HL-60 (cell line): ENCODE results near the gene NALCN.

Experiments
- DNase-seq, 2 experiments: peaks; one replicate each; pipeline ENCODE4 v3.0.0-alpha.2; 2010 to 2020; ENCODE audit warnings: low read depth in 1 of 2, low spot score in 1 of 2
- H3K27ac ChIP-seq: fragments of 250-450 bp; sonication (Bioruptor Pico); replicated peaks from 2 replicates; pipeline ENCODE4 v1.5.1; 2020; ENCODE audit warnings: mild to moderate bottlenecking, moderate library complexity
- H3K27me3 ChIP-seq: fragments of 250-450 bp; sonication (Bioruptor Pico); 2 replicates; pipeline ENCODE4 v1.5.1; 2021; ENCODE audit warnings: mild to moderate bottlenecking, moderate library complexity; ENCODE audit not compliant: insufficient read depth, poor library complexity, severe bottlenecking
- H3K4me3 ChIP-seq: replicated peaks from 2 replicates; pipeline ENCODE4 v1.5.1; 2011; ENCODE audit warnings: mild to moderate bottlenecking, control low read depth, low read length; ENCODE audit not compliant: insufficient read depth
- GABPA ChIP-seq: IDR thresholded peaks from 2 replicates; pipeline ENCODE4 v1.6.1; 2012; ENCODE audit warnings: low read depth
- POLR2AphosphoS5 ChIP-seq: IDR thresholded peaks from 2 replicates; pipeline ENCODE4 v1.6.1; 2012; ENCODE audit warnings: low read depth
- REST ChIP-seq: IDR thresholded peaks from 2 replicates; pipeline ENCODE4 v1.6.1; 2012; ENCODE audit warnings: low read depth; ENCODE audit not compliant: insufficient replicate concordance
- SPI1 ChIP-seq: IDR thresholded peaks from 2 replicates; pipeline ENCODE4 v1.6.1; 2012; ENCODE audit warnings: low read depth, mild to moderate bottlenecking, borderline replicate concordance
- TF ChIP-seq, protein P1 (sequence below): IDR thresholded peaks from one replicate; pipeline ENCODE4 v1.5.1; 2011; ENCODE audit warnings: low read length, control low read depth, inconsistent platforms; ENCODE audit not compliant: insufficient read depth

Gene NALCN

GRCh38 chr13:101109005-101109404 is 307.3 kb downstream of the NALCN start:
- Histone ChIP-seq H3K27ac (no peak overlapping the region), H3K4me3 (no peak overlapping the region), H3K27me3 (no peaks in the 10 kb centered on the region)
- no peak for DNase-seq
- TF ChIP-seq GABPA: no peak
- TF ChIP-seq, protein P1, sequence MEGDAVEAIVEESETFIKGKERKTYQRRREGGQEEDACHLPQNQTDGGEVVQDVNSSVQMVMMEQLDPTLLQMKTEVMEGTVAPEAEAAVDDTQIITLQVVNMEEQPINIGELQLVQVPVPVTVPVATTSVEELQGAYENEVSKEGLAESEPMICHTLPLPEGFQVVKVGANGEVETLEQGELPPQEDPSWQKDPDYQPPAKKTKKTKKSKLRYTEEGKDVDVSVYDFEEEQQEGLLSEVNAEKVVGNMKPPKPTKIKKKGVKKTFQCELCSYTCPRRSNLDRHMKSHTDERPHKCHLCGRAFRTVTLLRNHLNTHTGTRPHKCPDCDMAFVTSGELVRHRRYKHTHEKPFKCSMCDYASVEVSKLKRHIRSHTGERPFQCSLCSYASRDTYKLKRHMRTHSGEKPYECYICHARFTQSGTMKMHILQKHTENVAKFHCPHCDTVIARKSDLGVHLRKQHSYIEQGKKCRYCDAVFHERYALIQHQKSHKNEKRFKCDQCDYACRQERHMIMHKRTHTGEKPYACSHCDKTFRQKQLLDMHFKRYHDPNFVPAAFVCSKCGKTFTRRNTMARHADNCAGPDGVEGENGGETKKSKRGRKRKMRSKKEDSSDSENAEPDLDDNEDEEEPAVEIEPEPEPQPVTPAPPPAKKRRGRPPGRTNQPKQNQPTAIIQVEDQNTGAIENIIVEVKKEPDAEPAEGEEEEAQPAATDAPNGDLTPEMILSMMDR: no peak
- TF ChIP-seq POLR2AphosphoS5: no peak
- no peak for TF ChIP-seq SPI1
- TF ChIP-seq REST: no peak

- no peak for DNase-seq
- Histone ChIP-seq H3K27me3 (peaks cover 7% of the 10 kb centered on the region), H3K4me3 (no peak overlapping the region), H3K27ac (no peak overlapping the region)
- no peak for TF ChIP-seq POLR2AphosphoS5
- TF ChIP-seq, protein P1: no peak
- no peak for TF ChIP-seq GABPA
- no peak for TF ChIP-seq REST
- no peak for TF ChIP-seq SPI1
Measured at GRCh38 chr13:101098873-101099272, 317.4 kb downstream of the NALCN start.

GRCh38 chr13:101092985-101093384 is 323.3 kb downstream of the NALCN start:
- DNase-seq: no peak

More at GRCh38 chr13:101092985-101093384, 323.3 kb downstream of the NALCN start:
- H3K27ac ChIP-seq: no peak overlapping the region
- no peak overlapping the region for H3K4me3 ChIP-seq
- H3K27me3 ChIP-seq: peaks cover 7% of the 10 kb centered on the region
- TF ChIP-seq POLR2AphosphoS5 (no peak), REST (no peak), GABPA (no peak), SPI1 (no peak)
- TF ChIP-seq, protein P1: no peak
